GM21825 (cell line): ENCODE measurements around the gene RAB7A.

ENCODE experiments used
- ATAC-seq: cut with Tn5 transposase; IDR thresholded peaks from one replicate; pipeline ENCODE4 v1.9.1; 2021; ENCODE audit warnings: mild to moderate bottlenecking, moderate library complexity; ENCODE audit not compliant: unreplicated experiment

Gene RAB7A

GRCh38 chr3:128846486-128846891, 120.5 kb downstream of the RAB7A start:
- ATAC-seq: no peak

- no peak for ATAC-seq
Observed at GRCh38 chr3:128847666-128848370, 121.8 kb downstream of the RAB7A start.

GRCh38 chr3:128848936-128849335, 123.0 kb downstream of the RAB7A start:
- ATAC-seq: no peak

GRCh38 chr3:128849911-128850455, 124.0 kb downstream of the RAB7A start:
- ATAC-seq: no peak

- no peak for ATAC-seq
Observed at GRCh38 chr3:128850544-128850943, 124.6 kb downstream of the RAB7A start.

- ATAC-seq: no peak
Observed at GRCh38 chr3:128851601-128852000, 125.6 kb downstream of the RAB7A start.

GRCh38 chr3:128853826-128854225, 127.8 kb downstream of the RAB7A start:
- ATAC-seq: no peak

GRCh38 chr3:128854475-128854874, 128.5 kb downstream of the RAB7A start:
- ATAC-seq: no peak

- ATAC-seq: no peak
Observed at GRCh38 chr3:128855569-128855968, 129.6 kb downstream of the RAB7A start.

- no peak for ATAC-seq
Observed at GRCh38 chr3:128858167-128858566, 132.2 kb downstream of the RAB7A start.

- ATAC-seq: no peak
Observed at GRCh38 chr3:128859630-128860029, 133.6 kb downstream of the RAB7A start.

GRCh38 chr3:128861491-128861890, 135.5 kb downstream of the RAB7A start:
- ATAC-seq: no peak

GRCh38 chr3:128863560-128863959, 137.6 kb downstream of the RAB7A start:
- no peak for ATAC-seq
